ENCODE data around the gene ELOA2.
"Not testable (repeated sequence)": the region's sequence is repeated elsewhere in the genome, so short reads cannot be mapped to it uniquely, and the experiment has no call there.

ELOA2 gene

DNA sequence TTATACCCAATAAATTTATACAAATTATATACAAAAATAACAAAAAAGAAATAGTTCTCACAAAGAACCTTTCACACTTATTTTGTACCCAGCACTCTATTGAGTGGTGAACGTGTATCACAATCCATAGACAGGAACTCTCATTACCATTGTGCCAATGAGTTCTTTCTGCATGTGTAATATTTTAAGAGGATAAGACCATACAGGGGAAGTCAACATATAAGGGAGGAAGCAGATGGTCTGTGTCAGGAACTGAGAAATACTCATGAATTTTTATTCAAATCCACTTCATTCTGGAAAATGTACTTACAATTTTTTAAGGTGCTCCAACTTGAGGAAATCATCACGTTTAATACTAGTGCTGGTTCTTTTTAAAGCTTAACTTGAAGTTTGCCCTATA, 27.1 kb upstream of the ELOA2 start:
- TF ChIP-seq, protein P1, sequence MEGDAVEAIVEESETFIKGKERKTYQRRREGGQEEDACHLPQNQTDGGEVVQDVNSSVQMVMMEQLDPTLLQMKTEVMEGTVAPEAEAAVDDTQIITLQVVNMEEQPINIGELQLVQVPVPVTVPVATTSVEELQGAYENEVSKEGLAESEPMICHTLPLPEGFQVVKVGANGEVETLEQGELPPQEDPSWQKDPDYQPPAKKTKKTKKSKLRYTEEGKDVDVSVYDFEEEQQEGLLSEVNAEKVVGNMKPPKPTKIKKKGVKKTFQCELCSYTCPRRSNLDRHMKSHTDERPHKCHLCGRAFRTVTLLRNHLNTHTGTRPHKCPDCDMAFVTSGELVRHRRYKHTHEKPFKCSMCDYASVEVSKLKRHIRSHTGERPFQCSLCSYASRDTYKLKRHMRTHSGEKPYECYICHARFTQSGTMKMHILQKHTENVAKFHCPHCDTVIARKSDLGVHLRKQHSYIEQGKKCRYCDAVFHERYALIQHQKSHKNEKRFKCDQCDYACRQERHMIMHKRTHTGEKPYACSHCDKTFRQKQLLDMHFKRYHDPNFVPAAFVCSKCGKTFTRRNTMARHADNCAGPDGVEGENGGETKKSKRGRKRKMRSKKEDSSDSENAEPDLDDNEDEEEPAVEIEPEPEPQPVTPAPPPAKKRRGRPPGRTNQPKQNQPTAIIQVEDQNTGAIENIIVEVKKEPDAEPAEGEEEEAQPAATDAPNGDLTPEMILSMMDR (IDR thresholded peaks at IDR 0.05; ENCODE audit: borderline replicate concordance, insufficient read depth, low read depth, low read length) = no peak
- H3K4me3 ChIP-seq (ENCODE audit: low read depth, low read length) = no peak overlapping the region

GRCh38 chr18:47054369-47054768, 18.9 kb upstream of the ELOA2 start:
- no peak overlapping the region for H3K4me3 ChIP-seq (ENCODE audit: low read depth, low read length)
- TF ChIP-seq, protein P1 (IDR thresholded peaks at IDR 0.05; ENCODE audit: borderline replicate concordance, insufficient read depth, low read depth, low read length) = no peak

GRCh38 chr18:47050468-47050867, 15.0 kb upstream of the ELOA2 start:
- H3K4me3 ChIP-seq (ENCODE audit: low read depth, low read length) = no peak overlapping the region
- TF ChIP-seq, protein P1 (IDR thresholded peaks at IDR 0.05; ENCODE audit: borderline replicate concordance, insufficient read depth, low read depth, low read length) = peak; percentile 63

GRCh38 chr18:47040982-47041381, 5.6 kb upstream of the ELOA2 start:
- TF ChIP-seq, protein P1 (IDR thresholded peaks at IDR 0.05; ENCODE audit: borderline replicate concordance, insufficient read depth, low read depth, low read length) = no peak
- no peak overlapping the region for H3K4me3 ChIP-seq (ENCODE audit: low read depth, low read length)

GRCh38 chr18:47036927-47037578, 1.6 kb upstream of the ELOA2 start:
- TF ChIP-seq, protein P1 (IDR thresholded peaks at IDR 0.05; ENCODE audit: borderline replicate concordance, insufficient read depth, low read depth, low read length) = no peak

GRCh38 chr18:47036298-47036874, 965 bp upstream of the ELOA2 start:
- TF ChIP-seq, protein P1 (IDR thresholded peaks at IDR 0.05; ENCODE audit: borderline replicate concordance, insufficient read depth, low read depth, low read length) = peak; percentile 48; the same call in 1 of the 2 replicates
- H3K4me3 ChIP-seq (ENCODE audit: low read depth, low read length) = no peak overlapping the region

More at GRCh38 chr18:47036927-47037578, 1.6 kb upstream of the ELOA2 start:
- no peak overlapping the region for H3K4me3 ChIP-seq (ENCODE audit: low read depth, low read length)

- not testable (repeated sequence) for H3K4me3 ChIP-seq (ENCODE audit: low read depth, low read length)
Measured at GRCh38 chr18:47034591-47034990, 830 bp downstream of the ELOA2 start.
